Measurements from ENCODE around the gene CHID1.

- peak; percentile 17 to 43; a peak in 3 of 4 replicates for TF ChIP-seq CTCF (conservative IDR thresholded peaks at IDR 0.05; ENCODE audit: low read depth in 2 of 2)
- TF ChIP-seq ZNF114 (CRISPR knock-in tag; IDR thresholded peaks at IDR 0.05), result no peak
- TF ChIP-seq POLR2AphosphoS5 (IDR thresholded peaks at IDR 0.05; ENCODE audit: low read depth), result no peak
- TF ChIP-seq ZNF462 (CRISPR knock-in tag; IDR thresholded peaks at IDR 0.05), result no peak
- TF ChIP-seq EZH2phosphoT487 (IDR thresholded peaks at IDR 0.05; ENCODE audit: unreplicated experiment), result no peak
- no peak for TF ChIP-seq REST (IDR thresholded peaks at IDR 0.05; ENCODE audit: unreplicated experiment)
- no peak for TF ChIP-seq EZH2 (IDR thresholded peaks at IDR 0.05; ENCODE audit: low read depth, unreplicated experiment)
- no peak for TF ChIP-seq ZNF331 (CRISPR knock-in tag; IDR thresholded peaks at IDR 0.05; ENCODE audit: low read depth)
- TF ChIP-seq JUNB (IDR thresholded peaks at IDR 0.05; ENCODE audit: unreplicated experiment), result no peak
- no peak for TF ChIP-seq CREB1 (CRISPR knock-in tag; IDR thresholded peaks at IDR 0.05; ENCODE audit: low read depth)
- no peak for TF ChIP-seq ETS1 (IDR thresholded peaks at IDR 0.05)
- no peak for TF ChIP-seq NANOG (IDR thresholded peaks at IDR 0.05; ENCODE audit: borderline replicate concordance)
- TF ChIP-seq STAT1 (IDR thresholded peaks at IDR 0.05; ENCODE audit: unreplicated experiment), result no peak
Observed at GRCh38 chr11:880447-880846, 30.2 kb downstream of the CHID1 start.

Data from GM23338 (cell line).